Thyroid gland (tissue), 4 donors: Measurements from ENCODE around the gene UBAC1. TPM values are rescaled to one million over a fixed set of nuclear protein-coding genes. Genes with fewer than 3 reads are reported as not detected.

ENCODE experiments used
- DNase-seq, 2 donors: peaks; one replicate each; pipeline ENCODE4 v3.0.0-alpha.2; 2019
- H3K27ac ChIP-seq, 3 donors: fragments of 200-600 bp; sonication (generic); 1 replicate in 2 of 3; 2 replicates in 1 of 3; pipeline ENCODE4 v1.5.1; 2016 to 2019; ENCODE audit warnings: mild to moderate bottlenecking in 1 of 3, moderate library complexity in 1 of 3
- H3K27me3 ChIP-seq: fragments of 200-600 bp; sonication (generic); one replicate; pipeline ENCODE4 v1.5.1; 2019
- H3K36me3 ChIP-seq, 2 donors: fragments of 200-600 bp; sonication (generic); one replicate each; pipeline ENCODE4 v1.5.1; 2016 to 2019
- H3K4me1 ChIP-seq, 2 donors: fragments of 200-600 bp; sonication (generic); one replicate each; pipeline ENCODE4 v1.5.1; 2017 to 2019
- H3K4me3 ChIP-seq, 3 donors: fragments of 200-600 bp; sonication (generic); replicated peaks in 1 of 3; 1 replicate in 2 of 3; 2 replicates in 1 of 3; pipeline ENCODE4 v1.5.1; 2016; ENCODE audit warnings: mild to moderate bottlenecking in 1 of 3
- H3K9me3 ChIP-seq: fragments of 200-600 bp; sonication (generic); one replicate; pipeline ENCODE4 v1.5.1; 2017
- CTCF ChIP-seq, 6 experiments: fragments of 200-600 bp in 3 of 6; fragments of 450-650 bp in 3 of 6; sonication (generic) in 3 of 6; IDR thresholded peaks; one replicate each; pipeline ENCODE4 v1.5.1; 2016 to 2019; ENCODE audit warnings: antibody characterized with exemption in 6 of 6, mild to moderate bottlenecking in 2 of 6, inconsistent platforms in 1 of 6, moderate library complexity in 1 of 6
- POLR2A ChIP-seq, 2 donors: fragments of 450-650 bp; IDR thresholded peaks; one replicate each; pipeline ENCODE4 v1.6.1; 2017; ENCODE audit warnings: antibody characterized with exemption in 2 of 2, mild to moderate bottlenecking in 2 of 2, moderate library complexity in 1 of 2
- WGBS, 2 donors: methylation state at CpG; one replicate each; pipeline ENCODE4 v1.1.5; 2017; 5-methylcytosine and 5-hydroxymethylcytosine counted together
- intact Hi-C: fragments of 100-400 bp; cut with DNase I; formaldehyde crosslinking; loops from one replicate; pipeline ENCODE4 v1.15.1; 2023
- total RNA-seq, 4 donors: library from RNA; depleted of rRNA; stranded (reverse); fragments of >200 nt; gene quantifications; one replicate each; pipeline ENCODE4 v1.2.3, GENCODE V29; 2016

UBAC1 gene
- total RNA-seq, 4 donors from 2014 or later, result 37.9 to 56.2 (median 44.2) TPM

DNA sequence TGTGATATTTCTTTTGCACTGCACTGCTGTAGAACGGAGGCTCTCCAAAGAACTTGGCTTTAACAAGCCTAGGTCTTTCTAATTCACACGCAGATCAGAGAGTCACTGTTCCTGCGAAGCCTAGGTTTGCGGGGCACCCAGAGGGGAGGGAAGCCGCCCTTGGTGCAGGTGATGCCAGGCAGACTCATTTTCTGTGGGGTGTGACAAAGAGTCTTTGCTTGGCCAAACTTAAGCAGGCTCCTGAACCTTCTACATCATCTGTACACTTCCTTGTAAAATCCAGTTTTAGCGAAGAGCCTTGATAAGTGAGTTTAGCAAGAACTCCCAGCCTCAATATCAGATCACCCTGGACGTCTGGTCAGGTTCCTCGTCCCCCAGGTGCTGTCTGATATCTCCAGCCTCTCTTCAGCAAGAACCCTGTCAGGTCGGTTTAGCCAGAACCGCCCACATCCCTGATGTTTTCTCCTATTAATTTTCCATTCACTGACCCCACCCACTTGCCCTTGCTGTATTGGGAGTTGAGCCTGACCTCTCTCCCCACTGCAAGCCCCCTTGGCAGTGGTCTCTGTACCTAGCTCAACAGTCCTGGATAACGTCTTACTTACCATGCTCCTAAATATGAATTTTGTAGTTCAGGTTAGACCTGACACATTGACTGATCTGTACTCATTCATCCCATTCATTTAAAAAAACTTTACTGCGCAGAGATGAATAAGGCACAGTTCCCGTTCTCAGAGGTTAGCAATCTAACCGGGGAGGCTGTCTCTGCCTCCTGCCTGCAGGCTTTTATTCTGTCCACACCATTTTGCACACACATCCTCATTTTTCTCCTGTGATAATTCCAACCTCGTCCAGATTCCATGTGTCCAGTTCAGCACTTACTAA lies 880 bp upstream of the UBAC1 start:
- Histone ChIP-seq H3K27ac (no peak overlapping the region), H3K9me3 (no peaks in the 10 kb centered on the region), H3K4me1 (peaks cover 8 to 10% of the 10 kb centered on the region in 2 donors), H3K4me3 (no peak overlapping the region), H3K27me3 (no peaks in the 10 kb centered on the region), H3K36me3 (no peaks in the 10 kb centered on the region)
- 43 to 53% methylated on average over 15 of the region's 15 CpGs for WGBS, 2 donors
- TF ChIP-seq CTCF (IDR thresholded peaks at IDR 0.05), result no peak
- no peak for TF ChIP-seq POLR2A (IDR thresholded peaks at IDR 0.05)
- DNase-seq, result no peak
- intact Hi-C loops, result loop anchor here (5.0 to 10.0 kb wide), 2 partner anchors 55 to 283 kb away; partner anchors contain the start of genes CAMSAP1 and QSOX2

DNA sequence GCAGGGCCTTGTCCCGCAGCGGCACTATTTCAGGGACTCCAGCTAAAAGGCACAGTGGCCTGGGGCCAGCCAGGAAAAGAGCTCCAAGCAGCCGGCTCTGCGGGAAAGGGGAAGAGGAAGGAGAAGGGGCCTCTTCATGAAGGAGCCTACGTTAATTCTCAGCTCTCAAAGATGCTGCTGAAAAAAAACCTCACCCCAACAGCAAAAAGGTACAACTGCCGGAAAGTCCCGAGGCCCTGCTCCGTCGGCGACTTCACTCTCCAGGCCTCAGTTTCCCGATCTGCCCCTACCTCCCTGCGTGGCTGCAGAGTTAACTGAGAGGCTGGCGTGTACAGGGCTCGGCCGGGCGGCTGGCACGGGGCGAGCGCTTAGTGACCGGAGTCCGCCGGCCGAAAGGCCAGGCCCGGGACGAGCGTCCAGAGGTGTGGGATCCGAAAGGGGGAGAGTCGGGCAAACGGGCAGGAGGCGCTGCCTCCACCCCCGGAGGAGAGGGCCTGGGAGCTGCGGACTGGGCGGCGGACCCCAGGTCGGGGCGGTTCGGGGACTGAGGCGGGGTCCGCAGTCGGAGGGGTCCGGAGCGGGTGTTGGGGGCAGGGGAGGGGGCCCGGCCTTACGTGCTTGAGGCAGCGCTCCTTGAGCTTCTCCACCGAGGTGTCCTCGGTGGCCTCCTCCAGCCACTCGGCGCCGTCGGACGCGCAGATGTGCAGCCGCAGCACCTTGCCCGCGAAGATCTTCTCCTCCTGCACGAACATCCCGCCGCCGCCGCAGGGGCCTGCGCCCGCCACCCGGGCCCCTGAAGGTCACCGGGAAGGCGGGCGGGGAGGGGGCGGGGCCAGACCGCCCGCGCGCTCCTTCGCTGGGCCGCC lies 529 bp downstream of the UBAC1 start:
- H3K9me3 ChIP-seq, result no peaks in the 10 kb centered on the region
- no peaks in the 10 kb centered on the region for H3K27me3 ChIP-seq
- DNase-seq, result peak; percentile 27 to 39
- H3K27ac ChIP-seq, result peak overlapping the region; percentile 39 to 77 (median 69)
- H3K36me3 ChIP-seq, result no peaks in the 10 kb centered on the region
- intact Hi-C loops, result loop anchor here (5.0 to 10.0 kb wide), 2 partner anchors 53 to 284 kb away; partner anchors contain the start of genes CAMSAP1 and QSOX2
- peak overlapping the region; percentile 58 to 82 (median 82) for H3K4me3 ChIP-seq
- TF ChIP-seq POLR2A (IDR thresholded peaks at IDR 0.05), result peak in 1 of 2 donors; percentile 52
- no peak for TF ChIP-seq CTCF (IDR thresholded peaks at IDR 0.05)
- peaks cover 8 to 10% of the 10 kb centered on the region in 2 donors for H3K4me1 ChIP-seq
- 0% methylated on average over 28 to 30 of the region's 74 CpGs for WGBS, 2 donors

DNA sequence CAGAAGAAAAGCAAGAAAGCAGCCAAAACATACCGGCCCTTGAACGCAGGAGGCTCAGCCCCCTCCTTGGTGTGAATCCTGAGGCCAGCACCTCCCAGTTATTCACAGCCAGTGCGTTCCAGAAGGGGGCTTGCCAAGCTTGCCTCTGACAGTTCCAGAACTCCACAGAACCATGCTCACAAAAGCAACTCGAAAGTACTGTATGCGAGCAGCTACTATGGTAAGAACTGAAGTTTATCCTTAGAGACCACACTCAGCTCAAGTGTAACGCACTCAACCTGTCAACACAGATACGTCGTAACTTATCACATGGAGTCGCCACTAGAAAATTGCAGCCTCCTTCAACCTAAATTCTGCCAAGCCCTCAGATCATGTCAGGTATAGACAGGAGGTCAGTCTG lies 1.4 kb downstream of the UBAC1 start:
- H3K4me3 ChIP-seq, result peak overlapping the region in 1 of 3 donors; percentile 82
- peaks cover 8 to 10% of the 10 kb centered on the region in 2 donors for H3K4me1 ChIP-seq
- intact Hi-C loops, result loop anchor here (5.0 to 10.0 kb wide), 2 partner anchors 53 to 285 kb away; partner anchors contain the start of genes CAMSAP1 and QSOX2
- whole genome bisulfite sequencing, 2 donors, result 59 to 65% methylated on average over 9 of the region's 9 CpGs
- no peak for TF ChIP-seq POLR2A (IDR thresholded peaks at IDR 0.05)
- TF ChIP-seq CTCF (IDR thresholded peaks at IDR 0.05), result no peak
- no peaks in the 10 kb centered on the region for H3K9me3 ChIP-seq
- H3K27me3 ChIP-seq, result no peaks in the 10 kb centered on the region
- DNase-seq, result no peak
- no peaks in the 10 kb centered on the region for H3K36me3 ChIP-seq
- H3K27ac ChIP-seq, result peak overlapping the region in 2 of 3 donors; percentile 69 to 77

DNA sequence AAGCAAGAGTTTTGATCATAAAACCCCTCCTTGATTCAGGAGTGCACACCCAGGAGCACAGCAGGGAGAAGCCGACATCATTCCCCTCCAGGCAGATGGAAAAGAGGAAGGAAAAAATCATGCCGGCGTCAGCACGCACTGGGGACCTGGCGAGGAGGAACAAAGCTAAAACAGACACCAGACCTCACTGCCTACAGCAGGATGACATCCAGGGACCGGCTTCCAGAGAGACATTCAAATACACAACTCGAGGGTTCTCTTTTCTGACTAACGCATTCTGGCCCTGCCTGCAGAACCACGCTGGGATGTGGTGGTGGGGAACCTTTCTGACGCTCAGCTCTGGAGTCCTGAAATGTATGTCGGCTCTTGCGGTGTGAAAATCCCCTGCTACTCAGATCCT lies 2.7 kb downstream of the UBAC1 start:
- Histone ChIP-seq H3K4me1 (peaks cover 8 to 10% of the 10 kb centered on the region in 2 donors), H3K9me3 (no peaks in the 10 kb centered on the region), H3K4me3 (no peak overlapping the region), H3K27ac (no peak overlapping the region), H3K27me3 (no peaks in the 10 kb centered on the region), H3K36me3 (peaks cover 0 to 7% of the 10 kb centered on the region in 2 donors)
- WGBS, 2 donors, result 94% methylated on average over 12 of the region's 12 CpGs
- TF ChIP-seq POLR2A (IDR thresholded peaks at IDR 0.05), result no peak
- no peak for TF ChIP-seq CTCF (IDR thresholded peaks at IDR 0.05)
- DNase-seq, result no peak
- intact Hi-C loops, result no loop called here
